HCT116 (cell line): ENCODE data around the gene CXCL8. TPM values are rescaled to one million over a fixed set of nuclear protein-coding genes. Genes with fewer than 3 reads are reported as not detected.

Experiments
- ATAC-seq: fragments of 200-7000 bp; cut with Tn5 transposase; 2 replicates; pipeline ENCODE4 v1.9.1; 2020; ENCODE audit warnings: mild to moderate bottlenecking, moderate library complexity
- BruUV-seq: library from RNA; stranded (reverse); fragments of 400-500 nt; replicated peaks from 2 replicates; lab custom pipeline; 2021; lab: Mats Ljungman, UMichigan
- CTCF ChIA-PET: fragments of 300-600 bp; sonication (Branson Sonifier 250); formaldehyde crosslinking; loops from one replicate; lab custom pipeline; 2021; ENCODE audit warnings: antibody characterized with exemption; lab: Charles Lee
- POLR2A ChIA-PET: fragments of 300-600, 350-600 bp; sonication (Branson Sonifier 250); formaldehyde crosslinking; loops from one replicate; lab custom pipeline; 2021; ENCODE audit warnings: antibody characterized with exemption; lab: Charles Lee
- RAD21 ChIA-PET, 2 experiments: fragments of 300-600 bp; sonication (Branson Sonifier 250); formaldehyde crosslinking; loops; one replicate each; lab custom pipeline; 2023; ENCODE audit warnings: low total read pairs in 2 of 2; ENCODE audit not compliant: uncharacterized antibody in 2 of 2, unreplicated experiment in 2 of 2, low non-redundant PET in 1 of 2; lab: Charles Lee
- DNase-seq: peaks from one replicate; pipeline ENCODE4 v3.0.0-alpha.2; 2010; ENCODE audit warnings: low read depth, low spot score
- H2AFZ ChIP-seq: fragments of 200-600 bp; shearing (Covaris generic), sonication (generic); 2 replicates; pipeline ENCODE4 v1.6.1; 2017; ENCODE audit warnings: low read depth, mixed run types, mixed read lengths, antibody characterized with exemption, low read length; ENCODE audit not compliant: poor library complexity, severe bottlenecking
- H3K27ac ChIP-seq: 2 replicates; pipeline ENCODE4 v1.5.1; 2012; ENCODE audit warnings: low read depth, low read length
- H3K27me3 ChIP-seq: fragments of 200-600 bp; sonication (generic); 2 replicates; pipeline ENCODE4 v1.6.1; 2016; ENCODE audit warnings: mixed run types, low read length, mixed read lengths; ENCODE audit not compliant: insufficient read depth
- H3K36me3 ChIP-seq, 2 experiments: fragments of 200-500 bp in 1 of 2; fragments of 200-600 bp in 1 of 2; sonication (Bioruptor generic) in 1 of 2; sonication (generic) in 1 of 2; 2 replicates each; pipeline versions ENCODE4 v1.5.1 to v1.6.1; 2014 to 2016; ENCODE audit warnings: low read length in 2 of 2, inconsistent platforms in 1 of 2, mixed read lengths in 1 of 2, mixed run types in 1 of 2; ENCODE audit not compliant: insufficient read depth in 2 of 2, control insufficient read depth in 1 of 2
- H3K4me1 ChIP-seq, 2 experiments: fragments of 200-600 bp in 1 of 2; sonication (generic) in 1 of 2; 2 replicates each; pipeline versions ENCODE4 v1.5.1 to v1.6.1; 2012 to 2017; ENCODE audit warnings: low read length in 2 of 2, inconsistent platforms in 1 of 2, mild to moderate bottlenecking in 1 of 2, mixed read lengths in 1 of 2, mixed run types in 1 of 2, moderate library complexity in 1 of 2; ENCODE audit not compliant: insufficient read depth in 2 of 2, control insufficient read depth in 1 of 2
- H3K4me2 ChIP-seq: fragments of 200-600 bp; sonication (generic); 2 replicates; pipeline ENCODE4 v1.6.1; 2017; ENCODE audit warnings: mixed run types, low read length, mixed read lengths
- H3K4me3 ChIP-seq, 2 experiments: fragments of 200-600 bp in 1 of 2; sonication (generic) in 1 of 2; replicated peaks in 1 of 2; 2 replicates each; pipeline ENCODE4 v1.5.1; 2011 to 2016; ENCODE audit warnings: low read length in 2 of 2, control low read depth in 1 of 2, low read depth in 1 of 2, mild to moderate bottlenecking in 1 of 2, mixed read lengths in 1 of 2, mixed run types in 1 of 2
- H3K79me2 ChIP-seq: fragments of 200-600 bp; sonication (generic); 2 replicates; pipeline ENCODE4 v1.6.1; 2017; ENCODE audit warnings: mild to moderate bottlenecking, mixed run types, low read length, moderate library complexity, mixed read lengths; ENCODE audit not compliant: insufficient read depth
- H3K9ac ChIP-seq: fragments of 200-600 bp; sonication (generic); 2 replicates; pipeline ENCODE4 v1.6.1; 2016; ENCODE audit warnings: low read length, mixed read lengths
- H3K9me2 ChIP-seq: fragments of 200-600 bp; sonication (generic), shearing (Covaris generic); 2 replicates; pipeline ENCODE4 v1.6.1; 2017; ENCODE audit warnings: mixed run types, mild to moderate bottlenecking, moderate library complexity; ENCODE audit not compliant: insufficient read depth
- H3K9me3 ChIP-seq, 2 experiments: fragments of 200-500 bp in 1 of 2; fragments of 200-600 bp in 1 of 2; sonication (Bioruptor generic) in 1 of 2; sonication (generic) in 1 of 2; 2 replicates each; pipeline ENCODE4 v1.6.1; 2014 to 2017; ENCODE audit warnings: low read length in 2 of 2, mixed read lengths in 2 of 2, inconsistent platforms in 1 of 2, low read depth in 1 of 2, mild to moderate bottlenecking in 1 of 2, mixed run types in 1 of 2, moderate library complexity in 1 of 2; ENCODE audit not compliant: control insufficient read depth in 1 of 2, insufficient read depth in 1 of 2
- H4K20me1 ChIP-seq: fragments of 200-600 bp; sonication (generic), shearing (Covaris generic); 2 replicates; pipeline ENCODE4 v1.6.1; 2017; ENCODE audit warnings: mixed run types, mild to moderate bottlenecking, moderate library complexity; ENCODE audit not compliant: insufficient read depth
- CBX3 ChIP-seq: IDR thresholded peaks from 2 replicates; pipeline ENCODE4 v1.6.1; 2012; ENCODE audit warnings: low read depth
- ELF1 ChIP-seq: IDR thresholded peaks from 2 replicates; pipeline ENCODE4 v1.6.1; 2012; ENCODE audit warnings: low read depth, borderline replicate concordance
- EZH2 ChIP-seq: fragments of 200-600 bp; sonication (generic); IDR thresholded peaks from 2 replicates; pipeline ENCODE4 v1.6.1; 2017; ENCODE audit warnings: antibody characterized with exemption, mixed run types
- EZH2phosphoT487 ChIP-seq: fragments of 200-600 bp; IDR thresholded peaks from 2 replicates; pipeline ENCODE4 v1.6.1; 2018; ENCODE audit warnings: antibody characterized with exemption, borderline replicate concordance
- FOSL1 ChIP-seq: IDR thresholded peaks from 2 replicates; pipeline ENCODE4 v1.6.1; 2012; ENCODE audit warnings: low read depth
- JUND ChIP-seq: IDR thresholded peaks from 2 replicates; pipeline ENCODE4 v1.6.1; 2012
- MAX ChIP-seq: IDR thresholded peaks from 2 replicates; pipeline ENCODE4 v1.6.1; 2012
- RAD21 ChIP-seq: IDR thresholded peaks from 2 replicates; pipeline ENCODE4 v1.6.1; 2012; ENCODE audit warnings: low read depth, mild to moderate bottlenecking
- intact Hi-C: fragments of 100-400 bp; cut with micrococcal nuclease; formaldehyde crosslinking; loops from 2 replicates; pipeline ENCODE4 v1.10.0; 2022
- total RNA-seq: library from RNA; stranded (reverse); gene quantifications from one replicate; pipeline ENCODE4 v1.2.1, GENCODE V29; 2021; ENCODE audit not compliant: unreplicated experiment

CXCL8 gene
- total RNA-seq, 1 experiment from 2014 or later = 1.8 TPM

GRCh38 chr4:73725510-73725909 is 14.9 kb upstream of the CXCL8 start:
- POLR2A ChIA-PET = interaction anchor here (1.1 kb wide), 1 partner anchor 21 kb away, joined by 4 read pairs; no protein-coding TSS in a partner anchor
- CTCF ChIA-PET = interaction anchor here (0.6 to 1.4 kb wide), 3 partner anchors 10 to 196 kb away, joined by 3 to 5 read pairs (median 4); no protein-coding TSS in a partner anchor
- Histone ChIP-seq H3K9me2 (no peaks in the 10 kb centered on the region), H3K79me2 (no peaks in the 10 kb centered on the region), H4K20me1 (no peaks in the 10 kb centered on the region), H3K4me3 (no peak overlapping the region), H3K27ac (no peak overlapping the region), H3K4me2 (peak overlapping the region; percentile 60), H3K4me1 (peaks cover 10 to 16% of the 10 kb centered on the region in 2 experiments; a peak in 3 of 4 replicates), H3K9me3 (no peaks in the 10 kb centered on the region), H3K27me3 (no peaks in the 10 kb centered on the region), H3K9ac (no peak overlapping the region; the same call in 1 of the 2 replicates), H3K36me3 (no peaks in the 10 kb centered on the region), H2AFZ (peak overlapping the region; percentile 96)
- intact Hi-C loops = loop anchor here (5.0 kb wide), 2 partner anchors 312 to 372 kb away; partner anchors contain the start of genes CXCL2 and CXCL3
- no TSS peak for BruUV-seq
- ATAC-seq = no peak
- TF ChIP-seq EZH2phosphoT487 = no peak
- no peak for TF ChIP-seq RAD21
- RAD21 ChIA-PET = no interaction called here
- DNase-seq = no peak

GRCh38 chr4:73725985-73726384 is 14.4 kb upstream of the CXCL8 start:
- Histone ChIP-seq H2AFZ (peak overlapping the region; percentile 96), H3K27ac (no peak overlapping the region), H3K4me2 (peak overlapping the region; percentile 60), H3K9me3 (no peaks in the 10 kb centered on the region), H3K36me3 (no peaks in the 10 kb centered on the region), H4K20me1 (no peaks in the 10 kb centered on the region), H3K4me3 (0 out of 4 replicates have a peak overlapping the region, but pooled peaks of 1 of the 2 experiments have one; percentile 1), H3K9me2 (no peaks in the 10 kb centered on the region), H3K9ac (peak overlapping the region; percentile 4; the same call in 1 of the 2 replicates), H3K79me2 (no peaks in the 10 kb centered on the region), H3K4me1 (peaks cover 10 to 16% of the 10 kb centered on the region in 2 experiments; a peak in 3 of 4 replicates), H3K27me3 (no peaks in the 10 kb centered on the region)
- no TSS peak for BruUV-seq
- ChIA-PET POLR2A (interaction anchor here (1.1 kb wide), 1 partner anchor 21 kb away, joined by 4 read pairs; no protein-coding TSS in a partner anchor), CTCF (interaction anchor here (1.2 to 1.4 kb wide), 2 partner anchors 10 to 139 kb away, joined by 4 to 5 read pairs; no protein-coding TSS in a partner anchor), RAD21 (no interaction called here)
- DNase-seq (peak; percentile 63), ATAC-seq (peak; percentile 83)
- TF ChIP-seq CBX3 = peak; percentile 47; the same call in 1 of the 2 replicates
- no peak for TF ChIP-seq EZH2phosphoT487
- TF ChIP-seq ELF1 = no peak
- TF ChIP-seq EZH2 = no peak
- TF ChIP-seq JUND = peak; percentile 47; the same call in 1 of the 2 replicates
- TF ChIP-seq RAD21 = no peak
- peak; percentile 53 for TF ChIP-seq FOSL1
- TF ChIP-seq MAX = peak; percentile 41
- intact Hi-C loops = loop anchor here (5.0 kb wide), 2 partner anchors 311 to 371 kb away; partner anchors contain the start of genes CXCL2 and CXCL3
